GM19351 (cell line): ENCODE data around the gene KDM5B.
"Not testable (repeated sequence)": the region's sequence is repeated elsewhere in the genome, so short reads cannot be mapped to it uniquely, and the experiment has no call there.

ENCODE experiments used
- ATAC-seq: cut with Tn5 transposase; IDR thresholded peaks from one replicate; pipeline ENCODE4 v1.9.1; 2021; ENCODE audit warnings: mild to moderate bottlenecking, moderate library complexity; ENCODE audit not compliant: unreplicated experiment

Gene KDM5B

DNA sequence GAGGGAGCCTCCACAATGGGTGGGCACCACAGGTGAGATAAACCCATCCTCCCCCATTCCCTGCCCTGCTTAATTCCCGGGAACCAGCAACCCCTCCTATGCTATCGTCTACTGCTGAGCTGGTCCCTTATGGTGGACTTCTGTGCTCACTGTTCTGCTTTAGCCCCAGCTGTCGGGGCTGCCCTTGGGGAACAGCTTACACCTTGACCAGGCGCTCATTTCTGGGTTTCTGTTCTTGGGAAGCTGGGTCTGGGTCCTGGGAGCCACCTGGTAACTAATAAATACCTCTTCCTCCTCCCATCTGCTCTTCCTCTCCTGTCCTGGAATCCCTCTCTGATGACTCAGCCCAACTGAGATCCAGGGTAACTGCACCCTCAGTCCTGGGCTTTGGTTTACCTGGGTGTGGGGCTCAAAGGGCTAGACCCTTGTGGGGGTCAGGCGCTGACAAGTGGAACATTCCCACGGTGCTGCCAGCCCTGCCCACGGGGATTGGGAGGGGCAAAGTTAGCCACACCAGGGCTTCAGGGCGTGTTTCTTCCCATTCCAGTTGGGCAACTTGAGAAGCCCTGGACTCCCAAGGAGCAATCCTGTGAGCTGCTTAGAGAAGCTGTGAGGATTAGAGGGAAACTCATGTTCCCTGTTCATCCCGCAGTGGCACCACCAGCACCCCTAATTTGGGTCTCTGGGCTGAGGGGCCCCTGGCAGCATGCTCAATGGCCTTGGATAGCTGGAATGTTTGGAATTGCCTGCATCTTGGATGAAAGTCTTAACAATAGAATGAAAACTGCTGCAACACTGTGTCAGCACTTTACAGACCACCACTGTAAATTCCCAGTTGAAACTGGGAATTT, 4.2 kb upstream of the KDM5B start:
- ATAC-seq, result no peak

DNA sequence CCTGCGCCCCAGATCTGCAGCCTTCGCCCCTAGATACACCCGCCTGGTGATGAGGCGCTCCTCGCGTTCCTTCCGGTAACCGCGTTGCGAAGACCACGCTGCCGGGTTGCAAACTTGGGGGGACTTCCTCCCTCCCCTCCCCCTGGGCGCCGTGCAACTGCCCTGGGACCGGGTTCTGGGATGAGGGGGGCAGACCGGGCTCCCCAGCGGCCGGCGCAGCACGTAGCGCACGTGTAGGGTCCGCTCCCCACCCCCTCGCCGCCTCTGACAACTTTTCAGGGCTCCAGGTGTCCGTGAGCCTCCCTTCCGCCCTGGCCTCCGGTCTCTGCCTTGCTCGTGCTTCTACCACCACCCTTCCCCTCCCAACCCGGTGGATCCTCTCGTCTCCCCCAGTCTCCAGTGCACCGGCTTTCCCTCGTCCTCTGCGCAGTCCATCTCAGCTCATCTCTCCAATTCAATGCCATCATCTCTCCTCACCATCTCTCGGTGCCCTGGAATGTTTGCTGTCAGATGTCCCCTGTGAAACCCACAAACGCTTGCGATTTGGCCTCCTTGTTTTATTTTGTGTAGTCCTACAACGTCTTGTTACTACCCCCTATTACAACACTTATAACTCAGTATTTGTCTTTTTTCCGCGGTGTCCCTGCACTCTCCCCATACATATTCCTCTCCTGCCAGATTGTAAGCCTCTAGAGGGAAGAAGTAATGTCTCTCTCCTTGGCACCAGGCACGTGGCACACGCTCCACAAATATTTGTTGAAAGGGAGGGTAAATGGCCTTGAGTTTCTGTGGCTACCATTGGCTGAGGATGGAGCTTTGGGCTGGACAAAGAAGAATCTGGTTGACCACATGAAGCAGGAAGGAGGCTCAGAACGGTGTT, 3.3 kb upstream of the KDM5B start:
- ATAC-seq, result peak; percentile 31

DNA sequence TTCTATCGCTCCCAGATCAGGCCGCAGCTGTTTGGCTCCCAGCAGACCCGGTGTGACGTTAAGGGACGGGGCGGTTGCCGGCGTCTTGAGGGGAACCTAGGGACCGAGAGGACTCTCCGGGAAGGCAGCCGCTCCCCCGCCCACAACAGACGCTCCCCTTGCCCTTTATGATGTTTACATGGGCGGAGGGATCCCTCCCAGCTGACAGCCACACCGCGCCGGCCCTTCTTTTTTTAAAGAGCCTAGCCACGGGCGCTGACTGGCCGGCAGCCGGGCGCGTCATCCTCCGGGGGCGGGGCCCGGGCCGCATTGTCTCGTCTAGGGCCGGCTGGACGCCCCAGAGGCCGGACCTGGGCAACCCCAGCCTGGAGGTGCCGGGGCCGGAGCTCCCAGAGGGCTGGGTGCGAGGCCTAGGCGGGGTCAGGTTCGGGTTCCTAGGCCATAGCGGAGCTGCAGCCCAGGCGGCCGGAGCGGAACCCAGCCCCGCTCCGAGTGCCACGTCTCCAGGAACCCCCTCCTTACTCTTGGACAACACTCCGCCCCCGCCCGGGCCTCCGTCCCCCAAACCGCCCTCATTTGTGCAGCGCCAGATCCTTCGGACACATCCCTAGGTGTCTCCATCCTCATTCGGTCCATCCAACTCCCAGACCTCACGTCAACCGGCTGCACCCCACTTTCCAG, 2.5 kb upstream of the KDM5B start, which contains the start of gene PCAT6:
Gene PCAT6 (plus strand): TSS at position 340 of the 681 bp plus-strand sequence.
- ATAC-seq, result peak; percentile 76

DNA sequence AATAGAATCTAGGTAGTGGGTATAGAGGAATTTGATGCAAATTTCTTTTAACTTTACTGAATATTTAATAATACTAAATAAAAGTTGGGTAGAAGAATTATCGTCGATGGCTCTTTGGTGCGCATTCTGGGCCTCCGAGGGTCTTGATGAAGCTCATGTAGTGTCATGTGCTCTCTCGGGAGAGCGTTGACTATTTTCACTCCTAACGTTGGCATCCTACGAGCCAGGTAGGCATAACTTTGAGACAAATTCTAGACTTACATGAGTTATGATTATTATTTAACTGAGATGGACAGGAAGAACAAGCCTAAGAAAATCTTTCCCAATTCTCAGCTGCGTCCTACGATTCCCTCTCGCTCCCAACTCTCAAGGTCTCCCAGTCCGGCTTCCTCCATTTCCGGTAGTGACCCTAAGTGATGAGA, 2.0 kb upstream of the KDM5B start:
- no peak for ATAC-seq

DNA sequence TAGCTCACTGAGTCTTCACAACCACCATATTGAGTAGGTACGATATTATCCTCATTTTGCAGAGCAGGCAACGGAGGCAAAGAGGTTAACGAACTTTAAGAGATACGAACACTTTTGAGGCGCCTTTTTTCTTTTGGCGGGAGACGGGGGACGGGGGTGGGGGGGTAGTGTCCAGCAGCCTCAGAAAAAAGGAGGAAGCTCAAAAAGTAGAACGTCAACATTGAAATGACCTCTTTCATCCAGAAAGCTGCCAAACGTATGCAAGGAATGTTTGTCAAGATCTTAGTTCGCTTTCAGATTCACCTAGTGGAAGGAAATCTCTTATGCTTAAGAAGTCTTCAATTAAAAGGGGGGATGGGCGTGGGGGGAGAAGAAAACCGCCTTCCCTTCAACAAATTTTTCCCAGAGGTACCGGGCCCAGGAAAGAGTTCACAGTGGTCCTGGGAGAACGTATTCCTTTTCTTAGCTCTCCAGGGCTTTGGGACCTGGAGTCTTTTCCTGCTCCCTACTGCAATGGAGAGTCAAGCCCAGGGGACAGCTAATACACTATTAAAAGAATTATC, 1.5 kb upstream of the KDM5B start:
- ATAC-seq, result no peak

DNA sequence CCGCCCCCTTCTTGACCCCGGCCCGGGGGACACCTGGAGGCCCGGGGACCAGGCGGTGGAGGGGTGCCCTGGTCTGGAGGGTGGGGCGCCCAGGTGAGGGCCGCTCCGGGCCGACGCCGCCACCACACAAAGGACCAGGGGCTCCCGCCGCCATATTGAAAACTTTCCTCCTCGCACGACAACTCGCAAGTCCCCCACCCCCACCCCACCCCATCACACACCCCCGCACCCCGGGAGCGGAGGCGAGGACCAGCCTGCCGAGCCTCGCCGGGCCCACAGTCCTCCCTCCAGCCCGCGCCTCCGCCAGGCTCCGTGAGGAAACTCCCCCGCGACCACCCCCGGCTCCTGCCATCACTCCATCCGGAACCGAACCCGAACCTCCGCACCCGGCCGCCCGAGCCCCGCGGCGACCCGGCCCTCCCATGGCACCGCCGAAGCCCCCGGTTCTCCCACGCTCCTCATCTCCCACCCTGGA, 733 bp downstream of the KDM5B start:
- ATAC-seq, result no peak

DNA sequence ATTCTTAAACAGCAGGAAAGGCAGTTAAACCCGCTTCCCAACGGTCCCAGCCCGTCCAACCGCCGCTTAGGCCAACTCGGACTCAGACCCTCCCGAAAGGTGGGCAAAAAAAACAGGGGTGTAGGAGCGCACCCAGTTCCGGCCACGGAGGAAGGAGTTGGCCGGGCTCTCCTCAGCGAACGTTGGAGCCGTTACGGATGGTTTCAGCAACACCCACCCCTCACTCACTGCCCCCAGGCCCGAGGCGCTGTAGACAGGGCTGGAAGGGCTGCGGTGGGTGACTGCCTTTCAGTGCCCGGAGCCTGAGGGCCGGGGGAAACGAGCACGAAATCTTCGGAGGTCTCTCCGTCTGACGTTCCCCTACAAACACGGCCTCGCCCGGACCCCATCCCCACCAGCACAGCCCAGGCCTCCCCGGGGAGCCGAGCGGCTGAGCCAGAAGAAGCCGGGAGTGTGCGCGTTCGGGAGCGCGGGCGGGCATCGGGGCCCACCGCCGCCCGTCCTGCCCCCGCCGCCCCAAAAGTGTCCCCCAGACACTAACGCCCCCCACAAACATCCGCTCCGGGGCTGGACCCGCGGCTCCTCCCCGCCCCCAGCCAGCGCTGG, 1.3 kb downstream of the KDM5B start:
- ATAC-seq, result no peak

DNA sequence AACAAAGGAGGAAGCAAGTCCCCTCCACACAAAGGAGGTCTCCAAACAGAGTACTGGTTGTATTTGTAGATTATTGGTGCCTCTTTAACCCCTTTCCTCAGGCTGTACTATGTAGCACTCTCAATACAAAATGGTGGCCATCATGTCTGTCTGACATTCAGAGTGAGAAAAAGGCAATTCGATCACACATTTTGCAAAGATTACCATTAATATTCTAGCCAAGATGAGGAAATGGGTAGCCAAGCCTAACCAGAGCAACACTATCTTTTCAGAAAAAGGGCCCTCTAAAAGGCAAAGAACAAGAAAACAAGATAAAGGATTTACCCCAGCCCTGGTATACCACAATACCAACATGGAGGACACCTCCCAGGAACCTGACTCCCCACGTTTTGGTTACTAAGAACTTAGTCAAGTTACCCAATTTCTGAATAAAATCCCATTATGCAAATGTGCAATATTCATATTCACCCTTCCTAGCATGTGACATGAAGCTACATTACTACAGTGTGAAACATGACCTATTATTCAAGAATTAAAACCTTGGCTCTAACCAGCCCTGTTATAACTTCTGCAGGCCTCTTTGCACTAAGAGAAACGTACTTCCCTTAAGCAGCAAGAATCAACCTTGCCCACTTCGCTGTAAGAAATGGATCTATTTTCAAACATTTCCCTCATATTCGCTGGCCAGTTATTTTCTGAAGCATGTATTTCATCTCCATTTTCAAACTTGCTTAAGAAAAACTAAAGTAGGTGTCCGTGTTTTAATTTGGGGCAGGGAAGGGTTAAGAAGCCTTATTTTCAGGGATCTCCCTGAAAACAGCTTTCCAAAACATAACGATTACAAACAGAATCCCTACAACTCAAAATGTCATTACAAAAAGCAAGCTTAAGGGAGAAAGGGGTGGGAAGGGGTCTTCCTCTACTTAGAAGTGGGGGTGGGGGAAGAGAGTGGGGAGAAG, 2.1 kb downstream of the KDM5B start:
- ATAC-seq, result no peak

DNA sequence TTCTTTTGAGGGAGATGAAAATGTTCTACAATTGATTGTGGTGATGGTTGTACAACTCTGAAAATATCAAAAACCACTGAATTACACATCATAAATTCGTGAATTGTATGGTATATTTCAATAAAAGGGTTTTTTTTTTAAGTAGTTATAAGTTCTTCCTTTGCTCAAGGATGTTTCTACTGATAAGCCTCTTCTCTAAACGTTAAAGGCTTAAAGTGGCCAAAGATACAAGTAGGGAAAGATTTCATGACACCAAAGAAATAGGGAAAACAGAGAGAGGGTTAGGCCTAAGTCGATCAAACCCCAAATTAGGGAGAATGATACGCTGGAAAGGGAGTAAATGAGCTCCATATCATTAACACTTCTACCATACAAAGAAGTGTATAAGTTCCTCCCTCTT, 4.1 kb downstream of the KDM5B start:
- ATAC-seq, result no peak

DNA sequence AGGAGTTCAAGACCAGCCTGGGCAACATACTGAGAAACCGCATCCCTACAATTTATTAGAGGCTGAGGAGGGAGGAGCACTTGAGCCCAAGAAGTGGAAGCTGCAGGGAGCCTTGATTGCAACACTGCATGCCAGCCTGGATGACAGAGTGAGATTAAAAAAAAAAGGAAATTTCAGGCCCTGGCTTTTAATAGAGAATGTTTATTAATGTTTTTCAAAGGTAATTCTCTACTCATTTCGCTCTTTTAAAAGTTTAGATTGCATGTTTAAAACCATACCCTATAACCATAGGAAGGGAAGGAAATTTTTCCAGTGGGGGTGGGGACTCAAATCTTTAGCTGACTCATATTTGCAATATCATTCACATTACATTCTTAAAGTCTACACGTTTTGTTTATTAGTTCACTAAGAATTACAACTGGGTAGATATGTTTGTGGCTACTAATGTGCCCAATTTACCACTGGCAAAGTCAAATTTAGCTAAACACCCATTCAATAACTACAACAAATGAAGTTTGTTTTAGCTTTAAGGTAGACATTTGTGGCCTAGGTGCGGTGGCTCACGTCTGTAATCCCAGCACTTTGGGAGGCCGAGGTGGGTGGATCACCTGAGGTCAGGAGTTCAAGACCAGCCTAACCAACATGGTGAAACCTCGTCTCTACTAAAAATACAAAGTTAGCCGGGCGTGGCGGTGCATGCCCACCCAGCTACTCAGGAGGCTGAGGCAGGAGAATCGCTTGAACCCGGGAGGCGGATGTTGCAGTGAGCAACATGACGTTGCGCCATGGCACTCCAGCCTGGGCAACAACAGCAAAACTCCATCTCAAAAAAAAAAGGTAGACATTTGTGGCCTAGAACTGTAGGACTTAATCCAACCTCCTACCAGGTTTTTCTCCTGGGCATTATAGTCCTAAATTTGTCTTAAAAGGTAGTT, 5.0 kb downstream of the KDM5B start:
- no peak for ATAC-seq

DNA sequence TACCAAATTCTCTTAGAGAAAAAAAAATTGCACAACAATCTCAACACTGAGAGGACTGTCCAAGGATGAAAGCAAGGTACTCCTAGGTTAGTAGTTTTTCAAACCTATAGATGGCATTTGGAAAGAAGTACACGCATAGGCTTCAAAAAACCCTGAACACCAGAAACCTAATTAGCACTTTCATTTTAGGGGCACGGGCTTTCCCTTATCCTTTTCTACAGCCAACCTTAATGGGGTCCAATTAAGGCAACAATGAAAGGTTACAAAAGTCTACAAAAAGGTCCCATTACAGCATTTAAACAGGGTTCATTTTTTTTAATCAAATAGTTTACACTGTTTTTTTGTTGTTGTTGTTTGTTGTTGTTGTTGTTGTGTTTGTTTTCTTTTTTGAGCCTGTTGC, 6.2 kb downstream of the KDM5B start:
- ATAC-seq, result no peak

DNA sequence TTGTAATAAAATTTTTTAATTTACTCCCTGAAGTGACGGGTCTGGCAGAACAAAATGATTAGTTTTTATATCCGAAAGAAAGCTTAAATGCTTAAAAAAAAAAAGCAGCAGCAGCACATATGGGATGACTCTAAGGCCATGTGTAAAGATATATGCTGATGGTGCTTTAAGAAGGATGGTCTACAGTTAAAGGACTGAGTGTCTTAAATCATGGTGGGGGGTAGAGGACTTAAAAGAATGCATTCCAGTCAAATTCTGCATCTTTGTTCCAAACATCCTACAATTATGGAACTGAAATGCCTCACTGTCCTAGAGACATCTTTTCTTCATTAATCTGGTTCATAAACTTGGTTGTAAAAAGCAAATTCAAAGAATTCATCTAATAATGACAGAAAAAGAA, 7.0 kb downstream of the KDM5B start:
- ATAC-seq, result no peak

DNA sequence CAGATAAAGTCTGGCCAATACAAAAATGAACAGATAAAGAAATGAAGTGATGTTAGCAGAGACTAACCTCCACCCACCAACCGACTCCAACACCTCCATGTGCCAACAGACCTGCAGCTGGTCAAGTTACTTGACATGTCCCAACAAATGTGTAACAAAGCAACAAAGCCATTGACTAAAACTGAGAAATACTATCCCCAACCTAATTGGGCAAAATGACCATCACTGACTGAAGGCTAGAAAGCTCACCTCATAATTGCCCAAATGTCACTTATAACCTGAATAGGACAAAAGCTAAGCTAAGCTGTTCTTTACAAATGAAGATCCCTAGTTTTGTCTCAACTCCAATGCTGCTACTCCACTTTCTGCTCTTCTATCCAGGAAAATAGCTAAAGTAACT, 7.5 kb downstream of the KDM5B start:
- ATAC-seq, result no peak

DNA sequence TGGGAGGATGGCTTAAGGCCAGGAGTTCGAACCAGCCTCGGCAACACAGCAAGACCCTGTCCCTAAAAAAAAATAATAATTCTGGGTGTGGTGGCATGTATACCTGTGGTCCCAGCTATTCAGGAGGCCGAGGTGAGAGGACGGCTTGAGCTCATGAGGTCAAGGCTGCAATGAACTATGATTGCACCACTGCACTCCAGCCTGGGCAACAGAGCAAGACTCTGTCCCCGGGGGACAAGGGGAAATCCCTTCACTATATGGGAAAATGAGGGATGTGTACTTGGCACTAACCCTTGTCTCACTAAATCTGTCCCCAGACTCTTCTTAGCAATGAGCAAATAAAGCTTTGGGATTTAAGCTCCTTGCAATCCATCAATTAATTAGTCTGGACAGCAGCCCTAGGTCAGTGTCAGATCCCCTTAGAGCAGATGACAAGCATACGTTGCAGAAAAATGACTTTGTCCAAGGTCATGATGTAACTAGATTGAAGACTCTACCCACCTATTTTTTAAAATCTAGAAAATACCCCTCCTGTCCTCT, 9.4 kb downstream of the KDM5B start:
- ATAC-seq, result no peak

DNA sequence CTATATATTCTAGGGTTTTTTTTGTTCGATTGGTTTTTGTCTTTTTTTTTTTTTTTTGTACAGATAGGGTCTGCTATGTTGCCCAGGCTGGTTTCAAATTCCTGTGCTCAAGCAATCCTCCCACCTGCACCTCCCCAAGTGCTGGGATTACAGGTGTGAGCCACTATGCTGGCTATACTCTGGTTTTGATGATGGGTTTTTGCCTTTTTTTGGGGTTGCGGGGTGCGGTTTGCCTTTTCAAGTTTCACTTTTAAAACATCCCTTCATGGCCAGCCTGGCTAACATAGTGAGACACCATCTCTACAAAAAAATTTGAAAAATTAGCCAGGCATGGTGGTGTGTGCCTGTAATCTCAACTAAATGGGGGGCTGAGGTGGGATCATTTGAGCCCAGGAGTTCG, 10.0 kb downstream of the KDM5B start:
- ATAC-seq, result no peak

DNA sequence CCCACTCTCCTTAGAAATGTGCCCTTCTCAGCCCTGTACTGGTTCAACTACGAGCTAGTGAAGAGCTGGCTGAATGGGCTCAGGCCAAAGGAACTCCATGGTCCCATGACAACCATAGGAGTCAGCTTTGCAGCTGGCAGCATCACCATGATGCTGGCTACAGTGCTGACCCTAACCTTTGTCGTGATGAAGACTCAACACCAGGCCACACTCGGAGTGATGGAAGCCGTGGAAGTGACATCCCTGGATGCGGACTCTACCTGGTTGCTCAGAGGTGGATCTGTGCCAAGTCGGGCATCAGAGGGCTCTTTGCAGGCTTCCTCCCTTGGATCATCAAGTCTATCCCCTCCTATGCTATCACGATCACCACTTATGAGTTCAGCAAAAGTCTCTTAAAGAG, 11.6 kb downstream of the KDM5B start:
- no peak for ATAC-seq

DNA sequence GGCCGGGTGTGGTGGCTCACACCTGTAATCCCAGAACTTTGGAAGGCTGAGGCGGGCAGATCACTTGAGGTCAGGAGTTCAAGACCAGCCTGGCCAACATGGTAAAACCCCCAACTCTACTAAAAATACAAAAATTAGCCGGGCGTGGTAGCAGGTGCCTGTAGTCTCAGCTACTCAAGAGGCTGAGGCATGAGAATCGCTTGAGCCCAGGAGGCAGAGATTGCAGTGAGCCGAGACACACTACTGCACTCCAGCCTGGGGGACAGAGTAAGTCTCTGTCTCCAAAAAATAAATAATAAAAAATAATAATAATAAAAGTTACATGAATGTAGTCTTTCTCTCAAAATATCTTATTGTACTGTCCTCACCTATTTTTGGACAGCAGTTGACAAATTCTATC, 13.3 kb downstream of the KDM5B start:
- ATAC-seq, result not testable (repeated sequence)
